Measurements from ENCODE around the gene SMARCAD1. TPM values are rescaled to one million over a fixed set of nuclear protein-coding genes. Genes with fewer than 3 reads are reported as not detected.

Gene SMARCAD1
- total and polyA plus RNA-seq, 2 experiments from 2014 or later: 14.7 to 58.1 TPM

DNA sequence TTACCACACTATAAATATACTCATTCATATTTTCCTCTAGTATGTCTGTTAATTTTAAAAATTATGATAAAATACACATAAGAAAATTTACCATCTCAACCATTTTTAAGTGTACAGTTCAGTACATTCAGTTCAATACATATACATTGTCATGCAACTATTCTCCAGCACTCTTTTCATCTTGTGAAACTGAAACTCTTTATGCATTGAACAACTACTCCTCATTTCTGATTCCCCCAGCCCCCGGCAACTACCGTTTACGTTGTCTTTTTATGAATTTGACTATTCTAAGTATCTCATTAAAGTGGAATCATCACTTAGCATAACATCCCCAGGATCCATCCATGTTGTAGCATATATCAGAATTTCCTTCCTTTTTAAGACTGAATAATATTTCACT lies 8.7 kb downstream of the SMARCAD1 start:
- no peaks in the 10 kb centered on the region for H3K27me3 ChIP-seq
- TF ChIP-seq, protein P1, sequence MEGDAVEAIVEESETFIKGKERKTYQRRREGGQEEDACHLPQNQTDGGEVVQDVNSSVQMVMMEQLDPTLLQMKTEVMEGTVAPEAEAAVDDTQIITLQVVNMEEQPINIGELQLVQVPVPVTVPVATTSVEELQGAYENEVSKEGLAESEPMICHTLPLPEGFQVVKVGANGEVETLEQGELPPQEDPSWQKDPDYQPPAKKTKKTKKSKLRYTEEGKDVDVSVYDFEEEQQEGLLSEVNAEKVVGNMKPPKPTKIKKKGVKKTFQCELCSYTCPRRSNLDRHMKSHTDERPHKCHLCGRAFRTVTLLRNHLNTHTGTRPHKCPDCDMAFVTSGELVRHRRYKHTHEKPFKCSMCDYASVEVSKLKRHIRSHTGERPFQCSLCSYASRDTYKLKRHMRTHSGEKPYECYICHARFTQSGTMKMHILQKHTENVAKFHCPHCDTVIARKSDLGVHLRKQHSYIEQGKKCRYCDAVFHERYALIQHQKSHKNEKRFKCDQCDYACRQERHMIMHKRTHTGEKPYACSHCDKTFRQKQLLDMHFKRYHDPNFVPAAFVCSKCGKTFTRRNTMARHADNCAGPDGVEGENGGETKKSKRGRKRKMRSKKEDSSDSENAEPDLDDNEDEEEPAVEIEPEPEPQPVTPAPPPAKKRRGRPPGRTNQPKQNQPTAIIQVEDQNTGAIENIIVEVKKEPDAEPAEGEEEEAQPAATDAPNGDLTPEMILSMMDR (IDR thresholded peaks at IDR 0.05; ENCODE audit: poor library complexity): no peak
- TF ChIP-seq EZH2phosphoT487 (IDR thresholded peaks at IDR 0.05; ENCODE audit: low read depth, severe bottlenecking, unreplicated experiment) (no peak), EZH2 (IDR thresholded peaks at IDR 0.05; ENCODE audit: borderline replicate concordance) (no peak)
- H3K79me2 ChIP-seq: peaks cover 87% of the 10 kb centered on the region

DNA sequence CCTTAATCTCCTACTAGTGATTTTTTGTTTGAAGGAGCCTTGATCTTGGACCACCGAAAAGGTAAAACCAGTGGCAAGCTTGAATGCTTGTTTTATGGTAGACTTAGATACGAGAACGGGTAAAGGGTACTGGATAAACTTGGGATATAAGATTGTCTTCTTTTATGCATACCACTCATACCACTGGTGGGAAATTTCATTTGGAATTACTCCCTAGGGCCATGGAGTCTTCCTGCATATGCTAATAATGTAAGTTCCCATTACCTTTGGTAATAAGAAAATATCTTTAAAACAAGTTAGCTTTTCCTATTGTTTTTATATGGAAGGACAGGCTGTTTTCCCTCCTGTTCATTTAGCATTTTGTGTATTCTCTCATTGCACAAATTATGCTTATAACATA lies 11.7 kb downstream of the SMARCAD1 start:
- Histone ChIP-seq H2AFZ (no peak overlapping the region), H3K4me1 (ENCODE audit: insufficient read depth) (no peaks in the 10 kb centered on the region), H3K27me3 (no peaks in the 10 kb centered on the region), H3K4me3 (no peak overlapping the region), H3K36me3 (replicated peaks; ENCODE audit: insufficient read depth, low read depth) (peaks cover 6% of the 10 kb centered on the region), H3K9me2 (replicated peaks; ENCODE audit: insufficient read depth) (no peaks in the 10 kb centered on the region), H3K27ac (no peak overlapping the region), H3K9me3 (ENCODE audit: low read depth) (no peaks in the 10 kb centered on the region), H4K20me1 (ENCODE audit: insufficient read depth, poor library complexity, severe bottlenecking) (no peaks in the 10 kb centered on the region), H3K79me2 (peaks cover 86% of the 10 kb centered on the region), H3K4me2 (no peak overlapping the region)
- no peak for DNase-seq (ENCODE audit: low spot score)
- 96% methylated on average over 3 of the region's 3 CpGs for WGBS (ENCODE audit: low lambda C conversion rate, missing lambda C conversion rate)
- TF ChIP-seq EZH2phosphoT487 (IDR thresholded peaks at IDR 0.05; ENCODE audit: low read depth, severe bottlenecking, unreplicated experiment) (no peak), EZH2 (IDR thresholded peaks at IDR 0.05; ENCODE audit: borderline replicate concordance) (no peak)
- TF ChIP-seq, protein P1 (IDR thresholded peaks at IDR 0.05; ENCODE audit: poor library complexity): no peak

More for the DNA sequence above, 8.7 kb downstream of the SMARCAD1 start:
- Histone ChIP-seq H3K4me1 (ENCODE audit: insufficient read depth) (no peaks in the 10 kb centered on the region), H3K4me2 (no peak overlapping the region), H3K36me3 (replicated peaks; ENCODE audit: insufficient read depth, low read depth) (peaks cover 6% of the 10 kb centered on the region), H3K27ac (no peak overlapping the region), H3K9me2 (replicated peaks; ENCODE audit: insufficient read depth) (no peaks in the 10 kb centered on the region), H4K20me1 (ENCODE audit: insufficient read depth, poor library complexity, severe bottlenecking) (no peaks in the 10 kb centered on the region), H3K4me3 (no peak overlapping the region), H3K9me3 (ENCODE audit: low read depth) (no peaks in the 10 kb centered on the region), H2AFZ (no peak overlapping the region)
- 98% methylated on average over 3 of the region's 3 CpGs for WGBS (ENCODE audit: low lambda C conversion rate, missing lambda C conversion rate)
- no peak for DNase-seq (ENCODE audit: low spot score)

DNA sequence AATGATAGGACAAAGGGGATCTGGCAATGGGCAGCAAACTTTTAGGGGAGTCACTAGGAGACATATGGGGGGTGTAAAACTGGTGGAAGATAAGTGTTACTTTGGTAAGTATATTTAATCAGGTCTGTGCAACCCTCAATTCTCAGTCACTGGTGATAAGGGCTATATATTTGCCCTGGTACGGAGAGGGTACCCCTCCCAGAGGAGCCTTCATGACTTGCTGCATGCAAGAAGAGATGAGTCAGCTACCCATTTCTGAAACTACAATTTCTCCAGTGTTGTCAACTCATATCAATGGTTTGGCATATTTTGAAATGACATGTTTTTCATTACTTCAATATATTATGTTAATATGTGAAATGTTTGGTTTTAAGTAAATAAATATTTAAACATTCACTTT lies 14.3 kb downstream of the SMARCAD1 start:
- TF ChIP-seq, protein P1 (IDR thresholded peaks at IDR 0.05; ENCODE audit: poor library complexity): no peak
- TF ChIP-seq EZH2phosphoT487 (IDR thresholded peaks at IDR 0.05; ENCODE audit: low read depth, severe bottlenecking, unreplicated experiment) (no peak), EZH2 (IDR thresholded peaks at IDR 0.05; ENCODE audit: borderline replicate concordance) (no peak)
- Histone ChIP-seq H3K79me2 (peaks cover 84% of the 10 kb centered on the region), H3K36me3 (replicated peaks; ENCODE audit: insufficient read depth, low read depth) (peaks cover 6% of the 10 kb centered on the region), H3K27ac (no peak overlapping the region), H3K9me3 (ENCODE audit: low read depth) (no peaks in the 10 kb centered on the region), H2AFZ (no peak overlapping the region), H3K27me3 (no peaks in the 10 kb centered on the region), H3K4me3 (no peak overlapping the region), H3K4me2 (no peak overlapping the region), H3K4me1 (ENCODE audit: insufficient read depth) (no peaks in the 10 kb centered on the region), H3K9me2 (replicated peaks; ENCODE audit: insufficient read depth) (no peaks in the 10 kb centered on the region), H4K20me1 (ENCODE audit: insufficient read depth, poor library complexity, severe bottlenecking) (no peaks in the 10 kb centered on the region)
- 88% methylated on average over 1 of the region's 1 CpG for WGBS (ENCODE audit: low lambda C conversion rate, missing lambda C conversion rate)
- DNase-seq (ENCODE audit: low spot score): no peak

DNA sequence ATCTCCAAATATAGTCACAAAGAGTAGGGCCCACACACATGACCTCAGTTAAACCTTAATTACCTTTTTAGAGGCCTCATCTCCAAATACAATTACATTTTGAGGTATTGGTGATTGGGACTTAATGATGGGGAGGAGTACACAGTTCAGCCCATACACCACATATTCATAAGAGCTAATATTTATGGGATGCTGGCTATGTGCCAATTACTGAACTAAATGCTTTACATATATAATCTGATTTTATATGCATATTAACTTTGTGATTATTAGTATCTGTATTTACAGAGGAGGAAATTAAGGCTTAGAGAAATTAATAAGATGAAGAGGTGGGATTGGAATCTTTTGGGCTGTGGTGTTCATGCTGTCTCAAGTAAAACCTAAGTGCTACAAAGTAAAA lies 17.8 kb downstream of the SMARCAD1 start:
- Histone ChIP-seq H3K36me3 (replicated peaks; ENCODE audit: insufficient read depth, low read depth) (peaks cover 5% of the 10 kb centered on the region), H3K9me3 (ENCODE audit: low read depth) (no peaks in the 10 kb centered on the region), H3K9me2 (replicated peaks; ENCODE audit: insufficient read depth) (no peaks in the 10 kb centered on the region), H4K20me1 (ENCODE audit: insufficient read depth, poor library complexity, severe bottlenecking) (no peaks in the 10 kb centered on the region), H3K4me1 (ENCODE audit: insufficient read depth) (no peaks in the 10 kb centered on the region), H3K79me2 (peaks cover 80% of the 10 kb centered on the region), H3K4me2 (no peak overlapping the region), H3K4me3 (no peak overlapping the region), H2AFZ (no peak overlapping the region), H3K27ac (no peak overlapping the region), H3K27me3 (no peaks in the 10 kb centered on the region)
- no peak for TF ChIP-seq EZH2phosphoT487 (IDR thresholded peaks at IDR 0.05; ENCODE audit: low read depth, severe bottlenecking, unreplicated experiment)
- TF ChIP-seq EZH2 (IDR thresholded peaks at IDR 0.05; ENCODE audit: borderline replicate concordance): no peak
- TF ChIP-seq, protein P1 (IDR thresholded peaks at IDR 0.05; ENCODE audit: poor library complexity): no peak
- no peak for DNase-seq (ENCODE audit: low spot score)
